Measurements from ENCODE around the gene KLHL29. TPM values are rescaled to one million over a fixed set of nuclear protein-coding genes. Genes with fewer than 3 reads are reported as not detected.

Gene KLHL29
- total RNA-seq, 2 donors from 2014 or later = 2.0 to 2.9 TPM

GRCh38 chr2:23422089-23423061, 37.4 kb downstream of the KLHL29 start:
- Histone ChIP-seq H3K4me3 (no peak overlapping the region), H3K36me3 (no peaks in the 10 kb centered on the region), H3K4me1 (no peaks in the 10 kb centered on the region), H3K27me3 (no peaks in the 10 kb centered on the region), H3K9me3 (no peaks in the 10 kb centered on the region), H3K27ac (no peak overlapping the region), H3K9ac (ENCODE audit: low read depth in 2 of 2, low read length in 2 of 2) (no peak overlapping the region)
- DNase-seq = no peak
- TF ChIP-seq CTCF (IDR thresholded peaks at IDR 0.05) = no peak
- intact Hi-C loops (cut with DNase I) = no loop called here

GRCh38 chr2:23423062-23423872, 38.3 kb downstream of the KLHL29 start:
- no peaks in the 10 kb centered on the region for H3K27me3 ChIP-seq
- no peak for DNase-seq
- H3K36me3 ChIP-seq = no peaks in the 10 kb centered on the region
- no peak for TF ChIP-seq CTCF (IDR thresholded peaks at IDR 0.05)
- H3K9ac ChIP-seq (ENCODE audit: low read depth in 2 of 2, low read length in 2 of 2) = no peak overlapping the region
- no peak overlapping the region for H3K4me3 ChIP-seq
- H3K9me3 ChIP-seq = no peaks in the 10 kb centered on the region
- intact Hi-C loops (cut with DNase I) = no loop called here
- H3K4me1 ChIP-seq = no peaks in the 10 kb centered on the region
- no peak overlapping the region for H3K27ac ChIP-seq

- no peak for TF ChIP-seq CTCF (IDR thresholded peaks at IDR 0.05)
- no peak overlapping the region for H3K9ac ChIP-seq (ENCODE audit: low read depth in 2 of 2, low read length in 2 of 2)
- H3K4me1 ChIP-seq = no peaks in the 10 kb centered on the region
- no peak overlapping the region for H3K27ac ChIP-seq
- DNase-seq = no peak
- intact Hi-C loops (cut with DNase I) = no loop called here
- no peak overlapping the region for H3K4me3 ChIP-seq
- H3K9me3 ChIP-seq = no peaks in the 10 kb centered on the region
- no peaks in the 10 kb centered on the region for H3K27me3 ChIP-seq
- H3K36me3 ChIP-seq = no peaks in the 10 kb centered on the region
These were observed 39.1 kb downstream of the KLHL29 start for GRCh38 chr2:23423873-23424680.

- intact Hi-C loops (cut with DNase I) = no loop called here
- no peaks in the 10 kb centered on the region for H3K9me3 ChIP-seq
- DNase-seq = no peak
- no peaks in the 10 kb centered on the region for H3K4me1 ChIP-seq
- H3K27me3 ChIP-seq = no peaks in the 10 kb centered on the region
- H3K36me3 ChIP-seq = no peaks in the 10 kb centered on the region
- H3K27ac ChIP-seq = no peak overlapping the region
- TF ChIP-seq CTCF (IDR thresholded peaks at IDR 0.05) = no peak
- no peak overlapping the region for H3K4me3 ChIP-seq
- no peak overlapping the region for H3K9ac ChIP-seq (ENCODE audit: low read depth in 2 of 2, low read length in 2 of 2)
These were observed 40.4 kb downstream of the KLHL29 start for GRCh38 chr2:23425338-23425871.

- Histone ChIP-seq H3K9ac (ENCODE audit: low read depth in 2 of 2, low read length in 2 of 2) (no peak overlapping the region), H3K9me3 (no peaks in the 10 kb centered on the region), H3K4me1 (no peaks in the 10 kb centered on the region), H3K27me3 (no peaks in the 10 kb centered on the region), H3K27ac (no peak overlapping the region), H3K4me3 (no peak overlapping the region), H3K36me3 (no peaks in the 10 kb centered on the region)
- intact Hi-C loops (cut with DNase I) = no loop called here
- no peak for DNase-seq
- no peak for TF ChIP-seq CTCF (IDR thresholded peaks at IDR 0.05)
These were observed 40.9 kb downstream of the KLHL29 start for GRCh38 chr2:23425885-23426262.

All from colonic mucosa (tissue), 4 donors.